Activated CD4-positive, alpha-beta memory T cell treated with anti-CD3 and anti-CD28 coated beads, Interleukin-2, amount 10 ng/mL, durations not matched to agents 7 days and 5 days (primary cell): ENCODE results near the gene CHPF2. TPM values are rescaled to one million over a fixed set of nuclear protein-coding genes. Genes with fewer than 3 reads are reported as not detected.

Experiments
- CTCF ChIA-PET: fragments of 350-600 bp; sonication (Branson Sonifier 250); formaldehyde crosslinking; loops from one replicate; lab custom pipeline; 2021; ENCODE audit warnings: antibody characterized with exemption, inconsistent platforms; lab: Charles Lee
- POLR2A ChIA-PET: fragments of 350-600 bp; sonication (Branson Sonifier 250); formaldehyde crosslinking; loops from one replicate; lab custom pipeline; 2021; ENCODE audit warnings: antibody characterized with exemption; lab: Charles Lee
- DNase-seq: peaks from one replicate; pipeline ENCODE4 v3.0.0-alpha.2; 2020
- H3K27ac Mint-ChIP-seq: one replicate; pipeline ENCODE4 v1.8.0; 2021; ENCODE audit warnings: mild to moderate bottlenecking, mixed read lengths
- H3K27me3 Mint-ChIP-seq: one replicate; pipeline ENCODE4 v1.8.0; 2021; ENCODE audit warnings: mixed read lengths
- H3K36me3 Mint-ChIP-seq: one replicate; pipeline ENCODE4 v1.8.0; 2021; ENCODE audit warnings: low read depth, mixed read lengths
- H3K4me1 Mint-ChIP-seq: one replicate; pipeline ENCODE4 v1.8.0; 2021; ENCODE audit warnings: mixed read lengths
- H3K4me3 Mint-ChIP-seq: one replicate; pipeline ENCODE4 v1.8.0; 2021; ENCODE audit warnings: mild to moderate bottlenecking, mixed read lengths
- H3K9me3 Mint-ChIP-seq: one replicate; pipeline ENCODE4 v1.8.0; 2021; ENCODE audit warnings: mixed read lengths
- total RNA-seq, 2 experiments: library from RNA; stranded (reverse); gene quantifications; one replicate each; pipeline ENCODE4 v1.2.3, GENCODE V29; 2021

The CHPF2 gene, protein sequence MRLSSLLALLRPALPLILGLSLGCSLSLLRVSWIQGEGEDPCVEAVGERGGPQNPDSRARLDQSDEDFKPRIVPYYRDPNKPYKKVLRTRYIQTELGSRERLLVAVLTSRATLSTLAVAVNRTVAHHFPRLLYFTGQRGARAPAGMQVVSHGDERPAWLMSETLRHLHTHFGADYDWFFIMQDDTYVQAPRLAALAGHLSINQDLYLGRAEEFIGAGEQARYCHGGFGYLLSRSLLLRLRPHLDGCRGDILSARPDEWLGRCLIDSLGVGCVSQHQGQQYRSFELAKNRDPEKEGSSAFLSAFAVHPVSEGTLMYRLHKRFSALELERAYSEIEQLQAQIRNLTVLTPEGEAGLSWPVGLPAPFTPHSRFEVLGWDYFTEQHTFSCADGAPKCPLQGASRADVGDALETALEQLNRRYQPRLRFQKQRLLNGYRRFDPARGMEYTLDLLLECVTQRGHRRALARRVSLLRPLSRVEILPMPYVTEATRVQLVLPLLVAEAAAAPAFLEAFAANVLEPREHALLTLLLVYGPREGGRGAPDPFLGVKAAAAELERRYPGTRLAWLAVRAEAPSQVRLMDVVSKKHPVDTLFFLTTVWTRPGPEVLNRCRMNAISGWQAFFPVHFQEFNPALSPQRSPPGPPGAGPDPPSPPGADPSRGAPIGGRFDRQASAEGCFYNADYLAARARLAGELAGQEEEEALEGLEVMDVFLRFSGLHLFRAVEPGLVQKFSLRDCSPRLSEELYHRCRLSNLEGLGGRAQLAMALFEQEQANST
- 10 to 100 TPM; 56.0 to 56.4 TPM for total RNA-seq

DNA sequence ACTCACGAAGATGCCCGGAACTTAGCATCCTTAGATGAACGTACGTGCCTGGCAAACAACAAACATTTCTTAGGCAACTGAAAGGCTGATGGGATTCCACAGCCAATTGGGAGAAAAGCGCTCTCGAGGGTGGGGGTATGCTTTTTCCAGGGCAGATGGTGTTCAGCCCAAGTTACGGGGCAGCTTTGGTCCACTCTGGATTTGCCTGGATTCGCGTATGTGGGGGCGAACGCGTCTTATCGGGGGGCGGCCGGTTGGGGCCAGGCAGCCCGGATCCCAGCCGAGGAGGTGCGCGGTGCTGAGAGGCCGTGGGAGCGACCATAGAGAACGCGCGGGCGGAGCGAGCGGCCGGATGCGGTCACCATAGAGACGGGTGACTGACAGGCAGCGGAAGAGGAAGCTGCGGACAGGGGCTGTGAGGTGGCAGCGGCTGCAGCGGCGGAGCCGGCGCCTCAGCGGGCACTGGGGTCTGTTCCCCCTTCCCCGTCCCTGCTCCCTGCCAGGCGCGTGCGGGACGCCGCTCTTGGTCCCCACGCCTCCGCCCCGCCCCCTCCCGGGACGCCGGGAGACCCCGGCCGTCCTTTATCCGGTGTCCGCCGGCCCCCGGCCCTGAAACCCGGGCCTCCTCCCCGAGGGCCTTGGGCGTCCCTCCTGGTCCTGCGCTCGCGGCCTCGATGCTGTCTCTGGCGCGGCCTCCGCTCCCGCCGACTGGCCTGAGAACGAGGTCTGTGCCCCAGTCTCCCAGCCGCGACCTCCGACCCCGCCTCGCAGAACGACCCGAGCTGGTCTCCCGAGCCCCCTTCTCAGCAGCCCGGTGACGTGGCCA lies at the start of gene CHPF2:
CHPF2 (plus strand) TSS at position 393 of the 826 bp plus-strand sequence. CDS start 1,529 bp downstream, outside the sequence.
- Mint-ChIP-seq H3K9me3 (no peaks in the 10 kb centered on the region), H3K4me1 (peaks cover 47% of the 10 kb centered on the region), H3K27ac (peak within 1 kb of the TSS; percentile 99), H3K4me3 (peak within 1 kb of the TSS; percentile 99), H3K36me3 (peaks cover 28% of the 10 kb centered on the region), H3K27me3 (no peaks in the 10 kb centered on the region)
- ChIA-PET CTCF (interaction anchor here (0.8 to 3.1 kb wide), 2 partner anchors 10 to 11 kb away, joined by 3 to 46 read pairs; no protein-coding TSS in a partner anchor), POLR2A (interaction anchor here (0.7 to 3.4 kb wide), 9 partner anchors 9 to 144 kb away, joined by 3 to 38 read pairs (median 4); partner anchors contain the start of genes H2BK1 and NUB1)
- peak; percentile 95 for DNase-seq

DNA sequence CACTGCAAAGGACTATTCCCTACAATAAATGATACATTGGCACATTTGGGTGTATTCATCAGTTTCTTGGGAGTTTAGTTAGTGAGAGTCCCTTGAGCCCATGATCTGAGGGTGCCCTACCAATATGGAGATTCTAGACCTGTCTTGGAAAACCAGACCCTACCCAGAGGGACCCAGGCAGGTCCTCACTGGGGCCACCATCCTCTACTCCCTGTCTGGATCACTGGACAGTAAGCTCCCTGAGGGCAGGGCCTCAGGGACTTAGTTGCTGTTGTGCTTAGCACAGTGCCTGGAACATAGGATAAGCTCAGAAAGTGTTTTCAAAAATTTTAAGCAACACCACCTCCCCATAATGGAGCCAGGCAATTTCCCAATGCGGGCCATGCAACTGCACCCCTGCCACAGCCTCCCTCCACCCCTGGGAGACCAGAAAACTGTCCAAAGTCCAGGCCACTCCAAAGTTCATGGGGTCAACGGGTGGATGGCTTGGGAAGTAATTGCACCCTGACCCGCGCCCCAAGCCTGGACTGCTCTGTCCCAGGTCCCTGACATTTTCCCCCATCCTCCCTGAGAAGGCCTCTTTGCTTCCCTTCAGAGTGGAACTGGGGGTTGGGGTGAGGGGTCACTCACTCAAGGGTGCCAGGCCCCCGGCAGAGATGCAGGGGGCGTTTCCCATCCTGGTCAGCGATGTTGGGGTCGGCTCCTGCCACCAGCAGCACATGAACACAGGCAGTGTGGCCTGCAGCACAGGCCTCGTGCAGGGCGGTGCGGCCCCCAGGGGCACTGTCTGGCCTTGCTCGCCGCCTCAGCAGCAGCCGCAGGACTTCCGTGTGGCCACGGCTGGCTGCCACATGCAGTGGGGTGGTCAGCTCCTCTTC lies 46.3 kb upstream of the CHPF2 start:
- H3K27ac Mint-ChIP-seq = no peak overlapping the region
- H3K4me3 Mint-ChIP-seq = no peak overlapping the region
- H3K9me3 Mint-ChIP-seq = no peaks in the 10 kb centered on the region
- no peaks in the 10 kb centered on the region for H3K36me3 Mint-ChIP-seq
- H3K4me1 Mint-ChIP-seq = no peaks in the 10 kb centered on the region
- POLR2A ChIA-PET = no interaction called here
- CTCF ChIA-PET = interaction anchor here (0.8 kb wide), 1 partner anchor 58 kb away, joined by 3 read pairs; no protein-coding TSS in a partner anchor
- peaks cover 13% of the 10 kb centered on the region for H3K27me3 Mint-ChIP-seq
- DNase-seq = no peak

DNA sequence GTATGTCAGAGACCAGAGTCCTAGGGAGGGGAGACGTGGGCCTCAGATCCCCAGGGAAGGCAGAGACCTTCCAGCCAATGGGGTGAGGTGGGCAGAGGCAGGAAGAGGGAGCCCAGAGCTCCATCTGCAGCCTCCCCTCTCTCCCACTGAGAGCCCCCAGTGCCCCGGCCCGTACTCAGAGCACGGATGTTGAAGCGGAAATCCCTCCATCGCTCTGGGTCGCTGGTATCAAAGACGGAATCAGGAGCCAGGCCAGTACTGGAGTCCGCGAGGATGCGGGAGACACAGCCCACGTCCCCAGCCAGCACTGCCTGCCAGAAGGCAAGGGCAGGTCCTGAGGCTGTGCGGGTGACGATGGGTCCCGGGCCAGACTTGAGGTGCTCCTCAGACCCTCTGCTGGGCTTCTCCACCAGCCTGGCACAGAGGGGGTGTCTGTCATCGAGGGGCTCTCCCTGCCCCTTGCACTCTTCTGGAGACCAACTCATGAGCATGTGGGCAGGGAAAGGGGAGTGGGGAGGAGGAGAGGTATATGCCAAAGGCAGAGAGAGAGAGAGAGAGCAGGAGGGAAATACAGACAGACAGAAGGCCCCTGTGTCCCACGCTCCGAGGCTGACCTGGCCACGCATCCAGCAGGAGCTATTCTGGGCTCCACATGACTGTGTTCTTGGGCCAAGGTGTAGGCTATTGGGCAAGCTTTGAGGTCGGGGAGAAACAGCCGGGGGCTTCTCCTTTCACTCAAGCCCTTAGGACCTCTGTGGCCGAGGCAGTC lies 45.5 kb upstream of the CHPF2 start, which contains the start of gene ASB10:
ASB10 (minus strand) TSS at position 611 of the 769 bp plus-strand sequence; CDS start at position 491, 120 bp downstream.
- Mint-ChIP-seq H3K36me3 (no peaks in the 10 kb centered on the region), H3K27ac (no peak within 1 kb of the TSS), H3K4me3 (no peak within 1 kb of the TSS), H3K4me1 (no peaks in the 10 kb centered on the region), H3K27me3 (peaks cover 13% of the 10 kb centered on the region), H3K9me3 (no peaks in the 10 kb centered on the region)
- ChIA-PET POLR2A (interaction anchor here (0.6 kb wide), 1 partner anchor 14 kb away, joined by 3 read pairs; no protein-coding TSS in a partner anchor), CTCF (no interaction called here)
- no peak for DNase-seq

DNA sequence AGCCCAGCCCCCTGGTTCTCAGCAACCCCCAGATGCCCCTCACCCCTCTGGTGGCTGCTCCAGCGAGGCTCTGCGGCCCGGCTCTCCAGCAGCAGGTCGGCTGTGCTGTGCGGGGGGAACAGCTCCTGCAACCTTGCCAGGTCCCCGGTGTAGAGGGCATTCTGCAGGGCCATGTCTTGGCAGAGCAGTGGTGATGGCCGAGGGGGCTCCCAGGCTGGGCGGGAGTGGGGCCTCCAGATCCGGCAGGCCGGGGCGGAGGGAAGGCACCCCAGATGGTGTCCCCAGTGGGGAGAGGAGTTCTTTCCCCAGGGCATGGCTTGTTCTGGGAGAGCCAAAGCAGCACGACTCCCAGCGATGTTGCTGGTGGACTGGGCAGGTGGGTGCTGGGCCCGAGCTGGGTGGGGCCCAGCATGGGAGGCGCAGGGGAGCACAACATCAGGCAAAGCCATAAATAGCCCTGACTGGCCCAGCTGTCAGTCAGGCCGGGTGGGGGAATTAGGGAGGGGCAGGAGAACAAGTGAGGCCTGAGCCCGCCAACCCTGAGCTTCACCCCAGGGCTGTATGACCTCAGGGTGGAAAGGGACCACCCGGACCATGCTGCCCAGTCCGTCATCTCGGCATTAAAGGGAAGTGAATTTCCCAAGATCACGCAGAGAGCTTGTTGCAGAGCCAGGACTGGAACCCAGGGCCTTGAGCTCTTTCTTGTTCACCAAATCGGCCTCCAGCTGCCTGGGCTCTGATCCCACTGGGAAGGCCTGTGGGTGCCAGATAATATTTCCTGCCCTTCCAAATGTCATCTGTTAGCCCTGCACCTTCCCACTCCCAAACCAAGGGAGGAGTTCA lies 44.7 kb upstream of the CHPF2 start:
- POLR2A ChIA-PET = interaction anchor here (0.6 kb wide), 1 partner anchor 13 kb away, joined by 3 read pairs; no protein-coding TSS in a partner anchor
- CTCF ChIA-PET = no interaction called here
- Mint-ChIP-seq H3K4me1 (no peaks in the 10 kb centered on the region), H3K27me3 (peaks cover 11% of the 10 kb centered on the region), H3K36me3 (no peaks in the 10 kb centered on the region), H3K27ac (no peak overlapping the region), H3K4me3 (no peak overlapping the region), H3K9me3 (no peaks in the 10 kb centered on the region)
- DNase-seq = no peak

DNA sequence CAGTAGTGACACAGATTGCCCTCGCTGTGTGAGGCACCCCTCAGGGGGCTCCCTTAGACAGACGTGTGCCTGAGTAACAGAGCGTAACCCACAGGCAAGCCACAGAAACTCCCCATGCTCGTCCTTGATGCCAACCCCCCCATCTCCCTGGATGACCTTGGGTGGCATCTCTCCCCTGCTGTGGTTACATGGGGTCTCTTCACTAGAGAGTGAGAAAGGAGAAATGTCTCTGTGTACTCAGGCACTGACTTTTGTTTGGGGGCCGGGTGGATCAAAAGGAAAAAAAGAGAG lies 44.1 kb upstream of the CHPF2 start:
- Mint-ChIP-seq H3K4me1 (no peaks in the 10 kb centered on the region), H3K27ac (no peak overlapping the region), H3K27me3 (peaks cover 11% of the 10 kb centered on the region), H3K4me3 (no peak overlapping the region), H3K9me3 (no peaks in the 10 kb centered on the region), H3K36me3 (no peaks in the 10 kb centered on the region)
- CTCF ChIA-PET = no interaction called here
- POLR2A ChIA-PET = no interaction called here
- DNase-seq = no peak

DNA sequence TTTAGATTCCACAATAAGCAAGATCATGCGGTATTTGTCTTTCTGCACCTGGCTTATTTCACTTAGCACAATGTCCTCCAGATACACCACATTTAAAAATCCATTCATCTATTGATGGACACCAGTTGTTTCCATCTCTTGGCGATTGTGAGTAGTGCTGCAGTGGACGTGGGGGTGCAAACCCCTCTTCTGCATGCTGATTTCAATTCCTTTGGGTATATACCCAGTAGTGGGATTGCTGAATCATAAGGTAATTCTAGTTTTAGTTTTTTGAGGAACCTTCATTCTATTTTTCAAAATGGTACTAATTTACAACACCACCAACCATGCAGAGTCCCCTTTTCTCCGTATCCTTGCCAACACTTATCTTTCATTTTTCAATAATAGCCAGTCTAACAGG lies 43.2 kb upstream of the CHPF2 start:
- ChIA-PET CTCF (no interaction called here), POLR2A (no interaction called here)
- no peak for DNase-seq
- peaks cover 11% of the 10 kb centered on the region for H3K27me3 Mint-ChIP-seq
- H3K4me3 Mint-ChIP-seq = no peak overlapping the region
- H3K27ac Mint-ChIP-seq = no peak overlapping the region
- no peaks in the 10 kb centered on the region for H3K4me1 Mint-ChIP-seq
- no peaks in the 10 kb centered on the region for H3K36me3 Mint-ChIP-seq
- H3K9me3 Mint-ChIP-seq = no peaks in the 10 kb centered on the region

DNA sequence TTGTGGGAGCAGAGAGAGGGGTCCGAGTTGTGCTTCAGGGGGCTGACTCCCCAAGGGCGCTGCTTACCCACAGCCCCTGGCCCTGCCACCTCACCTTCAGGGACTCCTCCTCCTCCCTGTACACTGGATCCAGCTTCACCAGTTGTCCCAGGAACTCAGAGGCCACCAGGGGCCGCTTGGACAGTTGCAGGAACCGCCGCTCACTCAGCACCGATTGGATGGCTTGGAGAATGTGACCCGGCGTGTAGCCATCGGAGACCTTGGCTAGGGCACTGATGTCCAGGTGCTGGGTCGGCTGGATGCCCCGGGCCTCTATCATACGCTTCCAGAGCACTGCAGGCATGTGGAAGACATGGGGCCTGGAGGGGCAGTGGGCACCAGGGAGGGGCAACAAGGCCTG lies 40.7 kb upstream of the CHPF2 start:
- H3K27me3 Mint-ChIP-seq = peaks cover 18% of the 10 kb centered on the region
- H3K36me3 Mint-ChIP-seq = no peaks in the 10 kb centered on the region
- CTCF ChIA-PET = no interaction called here
- H3K27ac Mint-ChIP-seq = no peak overlapping the region
- no peak overlapping the region for H3K4me3 Mint-ChIP-seq
- H3K4me1 Mint-ChIP-seq = peaks cover 4% of the 10 kb centered on the region
- no peak for DNase-seq
- no peaks in the 10 kb centered on the region for H3K9me3 Mint-ChIP-seq
- POLR2A ChIA-PET = interaction anchor here (1.3 kb wide), 1 partner anchor 16 kb away, joined by 3 read pairs; no protein-coding TSS in a partner anchor

DNA sequence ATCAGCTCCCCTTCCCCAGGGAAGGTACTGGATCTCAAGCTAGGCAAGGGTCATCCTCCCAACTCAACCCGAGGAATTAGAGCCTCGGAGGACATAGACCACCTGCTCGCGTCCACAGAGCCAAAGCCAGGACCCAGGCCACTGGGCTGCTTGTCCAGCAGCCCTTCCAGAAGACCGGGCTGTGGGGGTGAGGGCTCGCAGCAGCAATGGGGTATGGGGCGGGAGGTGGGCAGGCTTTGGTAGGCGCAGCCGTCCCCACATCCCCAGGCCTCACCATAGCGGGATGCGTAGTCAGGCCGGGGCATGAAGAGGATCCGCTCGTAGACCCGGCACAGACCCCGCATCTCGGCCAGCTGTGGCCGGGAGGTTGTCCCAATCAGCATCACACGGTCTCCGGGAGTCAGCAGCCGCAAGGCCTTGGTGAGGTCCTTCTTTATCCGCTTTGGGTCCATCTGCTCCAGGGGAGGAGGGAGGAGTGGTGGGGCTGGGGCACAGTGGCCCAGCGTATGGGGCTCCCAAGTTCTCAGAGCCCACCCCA lies 40.2 kb upstream of the CHPF2 start:
- DNase-seq = no peak
- Mint-ChIP-seq H3K36me3 (no peaks in the 10 kb centered on the region), H3K9me3 (no peaks in the 10 kb centered on the region), H3K27ac (no peak overlapping the region), H3K4me1 (peaks cover 4% of the 10 kb centered on the region), H3K27me3 (peaks cover 18% of the 10 kb centered on the region), H3K4me3 (no peak overlapping the region)
- CTCF ChIA-PET = no interaction called here
- POLR2A ChIA-PET = interaction anchor here (1.3 kb wide), 1 partner anchor 15 kb away, joined by 3 read pairs; no protein-coding TSS in a partner anchor

DNA sequence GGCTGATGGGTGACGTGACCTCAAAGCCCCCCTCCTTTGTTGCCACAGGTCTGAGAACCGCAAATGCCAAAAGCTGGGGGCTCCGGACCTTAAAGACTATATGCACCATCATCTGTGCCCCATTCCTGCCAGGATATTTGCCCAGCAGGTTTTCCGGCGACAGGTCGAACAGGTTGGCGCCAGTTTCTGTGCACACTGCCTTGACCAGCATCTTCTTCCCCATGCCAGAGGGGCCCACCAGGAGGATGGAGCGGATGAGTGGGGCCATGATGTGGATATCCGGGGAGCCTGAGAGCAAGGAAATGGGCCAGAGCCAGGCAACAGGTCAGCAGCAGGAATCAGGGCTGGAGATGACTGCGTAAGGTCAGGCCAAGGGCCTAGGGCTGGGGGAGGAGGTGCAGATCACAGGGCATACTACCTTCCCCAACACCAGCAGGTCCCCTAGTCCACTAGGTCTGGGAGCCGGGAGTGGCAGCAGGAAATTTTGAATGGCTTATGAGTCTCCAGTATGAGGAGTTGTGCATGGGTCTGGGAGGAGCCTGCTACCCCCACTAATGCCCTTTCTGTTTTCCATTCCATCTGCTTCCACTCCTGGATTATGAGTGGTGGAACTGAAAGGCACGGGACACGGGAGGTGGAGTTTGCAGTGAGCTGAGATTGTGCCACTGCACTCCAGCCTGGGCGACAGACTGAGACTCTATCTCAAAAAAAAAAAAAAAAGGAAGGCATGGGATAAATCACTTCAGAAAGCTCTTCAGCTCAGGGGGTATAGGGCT lies 38.9 kb upstream of the CHPF2 start:
- H3K9me3 Mint-ChIP-seq = no peaks in the 10 kb centered on the region
- H3K27me3 Mint-ChIP-seq = peaks cover 18% of the 10 kb centered on the region
- POLR2A ChIA-PET = no interaction called here
- peaks cover 4% of the 10 kb centered on the region for H3K4me1 Mint-ChIP-seq
- H3K27ac Mint-ChIP-seq = no peak overlapping the region
- no peak for DNase-seq
- CTCF ChIA-PET = no interaction called here
- no peak overlapping the region for H3K4me3 Mint-ChIP-seq
- no peaks in the 10 kb centered on the region for H3K36me3 Mint-ChIP-seq

DNA sequence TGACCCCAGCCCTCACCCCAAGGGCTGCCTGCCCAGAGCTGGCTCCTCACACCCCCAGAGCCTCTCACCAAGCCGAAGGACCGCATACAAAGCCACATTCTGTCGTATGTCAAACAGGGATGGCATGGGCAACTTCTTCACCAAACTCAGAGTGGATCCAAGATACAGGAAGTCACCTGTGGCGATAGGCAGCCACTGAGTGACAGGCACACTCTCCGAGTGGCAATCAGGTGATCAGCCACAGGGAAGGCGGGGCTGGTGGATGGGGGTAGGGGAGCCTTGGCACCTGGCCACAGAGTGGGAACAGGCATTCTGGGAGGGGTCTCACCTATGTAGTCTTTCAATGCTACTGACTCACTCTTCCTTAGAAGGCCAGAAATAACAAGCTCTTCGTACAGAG lies 38.1 kb upstream of the CHPF2 start:
- CTCF ChIA-PET = interaction anchor here (1.1 kb wide), 1 partner anchor 29 kb away, joined by 3 read pairs; no protein-coding TSS in a partner anchor
- H3K9me3 Mint-ChIP-seq = no peaks in the 10 kb centered on the region
- no peak overlapping the region for H3K4me3 Mint-ChIP-seq
- no peak overlapping the region for H3K27ac Mint-ChIP-seq
- no peak for DNase-seq
- peaks cover 13% of the 10 kb centered on the region for H3K27me3 Mint-ChIP-seq
- H3K36me3 Mint-ChIP-seq = no peaks in the 10 kb centered on the region
- POLR2A ChIA-PET = no interaction called here
- H3K4me1 Mint-ChIP-seq = peaks cover 4% of the 10 kb centered on the region
